ENCODE data around the gene ERC1.

Gene ERC1

DNA sequence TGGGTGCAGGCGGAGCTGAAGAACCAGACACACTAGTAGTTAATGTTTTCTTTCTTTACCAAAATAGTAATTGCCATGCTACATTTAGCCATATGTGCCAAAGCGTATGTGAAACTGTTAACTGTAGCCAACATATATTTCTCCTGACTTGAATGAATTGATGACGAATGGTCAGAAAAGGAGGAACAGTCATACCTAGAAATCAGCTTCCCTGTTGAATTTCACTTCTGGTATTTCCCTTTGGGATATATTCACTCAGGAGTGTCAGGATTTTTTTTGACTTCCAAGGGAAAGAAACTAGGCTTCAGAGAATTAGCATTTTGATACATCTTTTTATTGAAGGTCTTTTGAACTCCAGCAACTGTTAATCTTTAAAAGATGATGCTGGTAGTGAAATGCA lies 87.0 kb downstream of the ERC1 start:
- Histone ChIP-seq H3K9me2 (replicated peaks; ENCODE audit: insufficient read depth, low read length) (no peaks in the 10 kb centered on the region), H3K4me3 (ENCODE audit: low read length) (no peak overlapping the region), H3F3A (ENCODE audit: insufficient read depth, low read length) (peaks cover 18% of the 10 kb centered on the region), H3K27me3 (replicated peaks; ENCODE audit: insufficient read depth, low read length) (no peaks in the 10 kb centered on the region), H3K9ac (ENCODE audit: low read length) (no peak overlapping the region), H2AFZ (ENCODE audit: low read length) (no peak overlapping the region), H3K4me1 (ENCODE audit: low read length) (peaks cover 16% of the 10 kb centered on the region), H3K4me2 (ENCODE audit: low read depth, low read length) (no peak overlapping the region), H3K27ac (ENCODE audit: low read length) (no peak overlapping the region), H3K79me2 (ENCODE audit: low read length) (peaks cover 31% of the 10 kb centered on the region), H4K20me1 (ENCODE audit: insufficient read depth, low read length) (no peaks in the 10 kb centered on the region), H3K9me3 (replicated peaks; ENCODE audit: insufficient read depth, low read length) (no peaks in the 10 kb centered on the region), H3K36me3 (replicated peaks; ENCODE audit: insufficient read depth, low read length) (no peaks in the 10 kb centered on the region)
- TF ChIP-seq EZH2 (optimal IDR thresholded peaks at IDR 0.05; ENCODE audit: low read depth, low read length) = no peak
- no peak for TF ChIP-seq EZH2phosphoT487 (IDR thresholded peaks at IDR 0.05; ENCODE audit: low read length)
- TF ChIP-seq, protein P1, sequence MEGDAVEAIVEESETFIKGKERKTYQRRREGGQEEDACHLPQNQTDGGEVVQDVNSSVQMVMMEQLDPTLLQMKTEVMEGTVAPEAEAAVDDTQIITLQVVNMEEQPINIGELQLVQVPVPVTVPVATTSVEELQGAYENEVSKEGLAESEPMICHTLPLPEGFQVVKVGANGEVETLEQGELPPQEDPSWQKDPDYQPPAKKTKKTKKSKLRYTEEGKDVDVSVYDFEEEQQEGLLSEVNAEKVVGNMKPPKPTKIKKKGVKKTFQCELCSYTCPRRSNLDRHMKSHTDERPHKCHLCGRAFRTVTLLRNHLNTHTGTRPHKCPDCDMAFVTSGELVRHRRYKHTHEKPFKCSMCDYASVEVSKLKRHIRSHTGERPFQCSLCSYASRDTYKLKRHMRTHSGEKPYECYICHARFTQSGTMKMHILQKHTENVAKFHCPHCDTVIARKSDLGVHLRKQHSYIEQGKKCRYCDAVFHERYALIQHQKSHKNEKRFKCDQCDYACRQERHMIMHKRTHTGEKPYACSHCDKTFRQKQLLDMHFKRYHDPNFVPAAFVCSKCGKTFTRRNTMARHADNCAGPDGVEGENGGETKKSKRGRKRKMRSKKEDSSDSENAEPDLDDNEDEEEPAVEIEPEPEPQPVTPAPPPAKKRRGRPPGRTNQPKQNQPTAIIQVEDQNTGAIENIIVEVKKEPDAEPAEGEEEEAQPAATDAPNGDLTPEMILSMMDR (IDR thresholded peaks at IDR 0.05; ENCODE audit: low read length) = no peak
- no peak for DNase-seq

DNA sequence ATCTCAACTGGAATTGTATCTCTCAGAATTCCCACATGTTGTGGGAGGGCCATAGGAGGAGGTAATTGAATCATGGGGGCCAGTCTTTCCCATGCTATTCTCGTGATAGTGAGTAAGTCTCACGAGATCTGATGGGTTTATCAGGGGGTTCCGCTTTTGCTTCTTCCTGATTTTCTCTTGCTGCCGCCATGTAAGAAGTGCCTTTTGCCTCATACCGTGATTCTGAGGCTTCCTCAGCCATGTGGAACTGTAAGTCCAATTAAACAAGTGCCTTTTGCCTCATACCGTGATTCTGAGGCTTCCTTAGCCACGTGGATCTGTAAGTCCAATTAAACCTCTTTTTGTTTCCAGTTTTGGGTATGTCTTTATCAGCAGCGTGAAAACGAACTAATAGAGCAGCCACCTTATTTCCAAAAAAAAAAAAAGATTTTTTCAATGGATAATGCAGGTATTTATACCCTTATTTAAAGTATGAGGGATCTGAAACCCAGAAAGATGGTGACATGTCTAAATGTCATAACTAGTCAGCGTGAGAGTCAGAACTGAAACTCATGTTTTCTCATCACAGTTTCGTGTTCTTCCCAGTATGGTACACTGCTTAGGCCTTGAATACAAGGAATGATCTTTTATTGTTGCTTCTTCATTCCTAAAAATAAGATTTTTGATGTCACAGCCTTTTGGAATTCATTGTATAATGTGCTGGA lies 89.6 kb downstream of the ERC1 start:
- peak overlapping the region; percentile 26; the same call in 1 of the 2 replicates for H3K4me3 ChIP-seq (ENCODE audit: low read length)
- DNase-seq = peak; percentile 39
- peaks cover 24% of the 10 kb centered on the region for H3K79me2 ChIP-seq (ENCODE audit: low read length)
- no peaks in the 10 kb centered on the region for H3K36me3 ChIP-seq (replicated peaks; ENCODE audit: insufficient read depth, low read length)
- no peaks in the 10 kb centered on the region for H4K20me1 ChIP-seq (ENCODE audit: insufficient read depth, low read length)
- no peak overlapping the region for H2AFZ ChIP-seq (ENCODE audit: low read length)
- TF ChIP-seq, protein P1 (IDR thresholded peaks at IDR 0.05; ENCODE audit: low read length) = no peak
- TF ChIP-seq EZH2phosphoT487 (IDR thresholded peaks at IDR 0.05; ENCODE audit: low read length) = no peak
- no peak for TF ChIP-seq EZH2 (optimal IDR thresholded peaks at IDR 0.05; ENCODE audit: low read depth, low read length)
- peak overlapping the region; percentile 33; the same call in 1 of the 2 replicates for H3K4me2 ChIP-seq (ENCODE audit: low read depth, low read length)
- peaks cover 16% of the 10 kb centered on the region for H3K4me1 ChIP-seq (ENCODE audit: low read length)
- H3K27me3 ChIP-seq (replicated peaks; ENCODE audit: insufficient read depth, low read length) = no peaks in the 10 kb centered on the region
- peaks cover 34% of the 10 kb centered on the region for H3F3A ChIP-seq (ENCODE audit: insufficient read depth, low read length)
- H3K9me3 ChIP-seq (replicated peaks; ENCODE audit: insufficient read depth, low read length) = no peaks in the 10 kb centered on the region
- no peaks in the 10 kb centered on the region for H3K9me2 ChIP-seq (replicated peaks; ENCODE audit: insufficient read depth, low read length)
- no peak overlapping the region for H3K9ac ChIP-seq (ENCODE audit: low read length)
- peak overlapping the region; percentile 40; the same call in 1 of the 2 replicates for H3K27ac ChIP-seq (ENCODE audit: low read length)

DNA sequence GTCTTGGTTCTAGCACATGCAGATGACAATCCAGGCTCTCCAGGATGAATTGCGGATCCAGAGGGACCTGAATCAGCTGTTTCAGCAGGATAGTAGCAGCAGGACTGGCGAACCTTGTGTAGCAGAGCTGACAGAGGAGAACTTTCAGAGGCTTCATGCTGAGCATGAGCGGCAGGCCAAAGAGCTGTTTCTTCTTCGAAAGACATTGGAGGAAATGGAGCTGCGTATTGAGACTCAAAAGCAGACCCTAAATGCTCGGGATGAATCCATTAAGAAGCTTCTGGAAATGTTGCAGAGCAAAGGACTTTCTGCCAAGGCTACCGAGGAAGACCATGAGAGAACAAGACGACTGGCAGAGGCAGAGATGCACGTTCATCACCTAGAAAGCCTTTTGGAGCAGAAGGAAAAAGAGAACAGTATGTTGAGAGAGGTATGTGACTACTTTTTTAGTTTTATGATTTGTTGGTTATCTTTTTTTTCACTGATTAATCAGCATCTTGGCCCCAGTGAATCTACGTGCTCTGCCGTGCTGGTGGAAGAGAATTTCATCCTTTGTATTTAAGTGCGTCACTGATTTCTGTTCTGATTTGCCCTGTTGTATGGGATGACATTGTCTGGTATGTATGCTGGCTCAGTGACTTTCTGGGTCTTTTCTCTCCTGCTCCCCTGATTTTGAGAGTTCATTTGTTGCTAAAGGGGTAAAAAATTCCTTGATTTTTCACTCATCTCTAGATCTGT lies 92.3 kb downstream of the ERC1 start:
- Histone ChIP-seq H3K4me3 (ENCODE audit: low read length) (no peak overlapping the region), H3F3A (ENCODE audit: insufficient read depth, low read length) (peaks cover 34% of the 10 kb centered on the region), H3K9me2 (replicated peaks; ENCODE audit: insufficient read depth, low read length) (no peaks in the 10 kb centered on the region), H4K20me1 (ENCODE audit: insufficient read depth, low read length) (no peaks in the 10 kb centered on the region), H3K79me2 (ENCODE audit: low read length) (peaks cover 16% of the 10 kb centered on the region), H3K27me3 (replicated peaks; ENCODE audit: insufficient read depth, low read length) (no peaks in the 10 kb centered on the region), H3K4me2 (ENCODE audit: low read depth, low read length) (no peak overlapping the region), H3K27ac (ENCODE audit: low read length) (no peak overlapping the region), H3K9me3 (replicated peaks; ENCODE audit: insufficient read depth, low read length) (no peaks in the 10 kb centered on the region), H2AFZ (ENCODE audit: low read length) (no peak overlapping the region), H3K9ac (ENCODE audit: low read length) (no peak overlapping the region), H3K36me3 (replicated peaks; ENCODE audit: insufficient read depth, low read length) (no peaks in the 10 kb centered on the region), H3K4me1 (ENCODE audit: low read length) (peaks cover 16% of the 10 kb centered on the region)
- DNase-seq = no peak
- TF ChIP-seq EZH2 (optimal IDR thresholded peaks at IDR 0.05; ENCODE audit: low read depth, low read length) (no peak), EZH2phosphoT487 (IDR thresholded peaks at IDR 0.05; ENCODE audit: low read length) (no peak)
- TF ChIP-seq, protein P1 (IDR thresholded peaks at IDR 0.05; ENCODE audit: low read length) = no peak

All from MM.1S (cell line).